GM21423 (cell line): ENCODE data around the gene PARD3B.

ENCODE experiments used
- ATAC-seq: cut with Tn5 transposase; IDR thresholded peaks from one replicate; pipeline ENCODE4 v1.9.1; 2021; ENCODE audit warnings: mild to moderate bottlenecking, moderate library complexity; ENCODE audit not compliant: unreplicated experiment

PARD3B gene

GRCh38 chr2:205366336-205367060 lies 821.2 kb downstream of the PARD3B start:
- ATAC-seq = no peak

GRCh38 chr2:205367331-205367935 lies 822.2 kb downstream of the PARD3B start:
- ATAC-seq = no peak

- ATAC-seq = no peak
Measured at GRCh38 chr2:205369813-205370212, 824.5 kb downstream of the PARD3B start.

- ATAC-seq = no peak
Measured at GRCh38 chr2:205370726-205371125, 825.5 kb downstream of the PARD3B start.

GRCh38 chr2:205372141-205372540 lies 826.9 kb downstream of the PARD3B start:
- ATAC-seq = no peak

- no peak for ATAC-seq
Measured at GRCh38 chr2:205375461-205376448, 830.5 kb downstream of the PARD3B start.

- ATAC-seq = no peak
Measured at GRCh38 chr2:205377324-205377723, 832.0 kb downstream of the PARD3B start.

GRCh38 chr2:205383601-205384000 lies 838.3 kb downstream of the PARD3B start:
- no peak for ATAC-seq

- ATAC-seq = no peak
Measured at GRCh38 chr2:205386109-205386508, 840.8 kb downstream of the PARD3B start.

GRCh38 chr2:205387350-205388055 lies 842.2 kb downstream of the PARD3B start:
- no peak for ATAC-seq

- ATAC-seq = no peak
Measured at GRCh38 chr2:205390866-205391265, 845.6 kb downstream of the PARD3B start.

- ATAC-seq = no peak
Measured at GRCh38 chr2:205401511-205401910, 856.2 kb downstream of the PARD3B start.

- ATAC-seq = no peak
Measured at GRCh38 chr2:205402011-205402410, 856.7 kb downstream of the PARD3B start.

GRCh38 chr2:205403244-205403825 lies 858.1 kb downstream of the PARD3B start:
- no peak for ATAC-seq

GRCh38 chr2:205405194-205405593 lies 859.9 kb downstream of the PARD3B start:
- ATAC-seq = no peak

- no peak for ATAC-seq
Measured at GRCh38 chr2:205405752-205406151, 860.5 kb downstream of the PARD3B start.

- no peak for ATAC-seq
Measured at GRCh38 chr2:205407984-205408383, 862.7 kb downstream of the PARD3B start.

GRCh38 chr2:205408696-205409095 lies 863.4 kb downstream of the PARD3B start:
- no peak for ATAC-seq

GRCh38 chr2:205409411-205409810 lies 864.1 kb downstream of the PARD3B start:
- no peak for ATAC-seq

- no peak for ATAC-seq
Measured at GRCh38 chr2:205411558-205411957, 866.3 kb downstream of the PARD3B start.
